ENCODE results near the gene TPPP2. TPM values are rescaled to one million over a fixed set of nuclear protein-coding genes. Genes with fewer than 3 reads are reported as not detected.

TPPP2 gene
- total and polyA plus RNA-seq, 9 of the 15 experiments (the other 6 are each of a cell fraction or from before 2014, with no cell fraction given) = 0.18 TPM; not detected in 8

GRCh38 chr14:20980906-20981305 lies 49.1 kb upstream of the TPPP2 start (continued):
- TF ChIP-seq TFAP4 (CRISPR knock-in tag; IDR thresholded peaks at IDR 0.05; ENCODE audit: borderline replicate concordance) (no peak), ZNF589 (CRISPR knock-in tag; IDR thresholded peaks at IDR 0.05; ENCODE audit: low read depth) (no peak), ZNF324 (CRISPR knock-in tag; IDR thresholded peaks at IDR 0.05) (no peak), ATF1 (CRISPR knock-in tag; IDR thresholded peaks at IDR 0.05) (no peak), ATF1 (tag; IDR thresholded peaks at IDR 0.05) (no peak), STAT5A (IDR thresholded peaks at IDR 0.05; ENCODE audit: borderline replicate concordance, low read length) (no peak), PTBP1 (IDR thresholded peaks at IDR 0.05; ENCODE audit: low read depth, low read length) (no peak)

GRCh38 chr14:20982646-20983369 lies 47.2 kb upstream of the TPPP2 start:
- intact Hi-C loops (cut with micrococcal nuclease) = no loop called here
- FAIRE-seq (no peak), DNase-seq (ENCODE audit: extremely low read depth in 1 of 4, low spot score in 3 of 4) (no peak), ATAC-seq (0 out of 3 replicates have a peak, but pooled peaks have one; percentile 43)
- Histone ChIP-seq H3K9me1 (ENCODE audit: control insufficient read depth, insufficient read depth, low read length) (no peaks in the 10 kb centered on the region), H3K27ac (ENCODE audit: extremely low read depth, low read depth, low read length) (no peak overlapping the region), H3K27me3 (ENCODE audit: control insufficient read depth in 2 of 2, insufficient read depth in 2 of 2, low read length in 2 of 2) (no peaks in the 10 kb centered on the region), H4K20me1 (replicated peaks; ENCODE audit: control insufficient read depth, insufficient read depth, low read length) (no peaks in the 10 kb centered on the region), H3K9me3 (replicated peaks; ENCODE audit: control insufficient read depth, insufficient read depth, low read depth, low read length) (no peaks in the 10 kb centered on the region), H3K36me3 (ENCODE audit: control insufficient read depth, insufficient read depth, low read length) (no peaks in the 10 kb centered on the region), H3K9ac (ENCODE audit: insufficient read depth in 1 of 2, low read depth in 2 of 2, low read length in 2 of 2) (no peak overlapping the region; a peak in 1 of 4 replicates), H3K4me1 (replicated peaks in 1 of 2; ENCODE audit: control insufficient read depth in 2 of 2, insufficient read depth in 2 of 2, low read length in 2 of 2) (peaks cover 0 to 6% of the 10 kb centered on the region in 2 experiments; a peak in 3 of 5 replicates), H2AFZ (ENCODE audit: low read depth, low read length) (peak overlapping the region; percentile 66), H3K4me3 (no peak overlapping the region), H3K4me2 (ENCODE audit: insufficient read depth, low read length) (no peak overlapping the region), H3K79me2 (ENCODE audit: control insufficient read depth, insufficient read depth, low read length) (no peaks in the 10 kb centered on the region)
- 38% methylated on average over 2 of the region's 2 CpGs for WGBS (ENCODE audit: insufficient coverage, low coverage, missing lambda C conversion rate)
- CTCF ChIA-PET (ENCODE audit: low intra/inter-chr PET ratio) = no interaction called here
- in situ Hi-C loops (cut with MboI) = no loop called here
- POLR2A ChIA-PET = interaction anchor here (0.6 to 1.3 kb wide), 2 partner anchors 9 to 48 kb away, joined by 3 to 4 read pairs; no protein-coding TSS in a partner anchor
- no TSS peak for BruUV-seq (replicated peaks)
- no peak for TF ChIP-seq RREB1 (CRISPR knock-in tag; IDR thresholded peaks at IDR 0.05)
- no peak for TF ChIP-seq BRD4 (IDR thresholded peaks at IDR 0.05)
- TF ChIP-seq DLX4 (CRISPR knock-in tag; IDR thresholded peaks at IDR 0.05) = no peak
- no peak for TF ChIP-seq SIN3B (IDR thresholded peaks at IDR 0.05; ENCODE audit: low read depth)

Measured in K562 (cell line).